Measurements from ENCODE around the gene ADGRV1.
A peak's percentile ranks its signal among the peaks of the same experiment; 100 is the strongest.

Gene ADGRV1

GRCh38 chr5:91033370-91033769, 474.8 kb downstream of the ADGRV1 start:
- no peaks in the 10 kb centered on the region for H3K36me3 ChIP-seq (ENCODE audit: control insufficient read depth in 2 of 2, insufficient read depth in 1 of 2, low read length in 2 of 2)
- H3K4me1 ChIP-seq (ENCODE audit: control insufficient read depth, insufficient read depth, low read length) = peaks cover 8% of the 10 kb centered on the region
- H3K4me3 ChIP-seq (ENCODE audit: low read depth, low read length) = no peak overlapping the region
- H3K27ac ChIP-seq (ENCODE audit: extremely low read depth, low read depth, low read length) = no peak overlapping the region
- TF ChIP-seq ZBTB17 (tag by site-specific recombination; IDR thresholded peaks at IDR 0.05) (no peak), ZNF18 (tag by site-specific recombination; IDR thresholded peaks at IDR 0.05) (no peak), GLI4 (tag by site-specific recombination; IDR thresholded peaks at IDR 0.05) (no peak), ZBTB10 (tag by site-specific recombination; IDR thresholded peaks at IDR 0.05) (no peak), PRDM2 (tag by site-specific recombination; IDR thresholded peaks at IDR 0.05; ENCODE audit: borderline replicate concordance) (no peak), ZSCAN4 (tag by site-specific recombination; IDR thresholded peaks at IDR 0.05) (no peak), ZNF777 (tag by site-specific recombination; IDR thresholded peaks at IDR 0.05; ENCODE audit: borderline replicate concordance) (no peak)
- POLR2A ChIA-PET = no interaction called here
- CTCF ChIA-PET = no interaction called here
- H3K9me3 ChIP-seq (ENCODE audit: control insufficient read depth, insufficient read depth, low read depth, low read length) = no peaks in the 10 kb centered on the region

- no peaks in the 10 kb centered on the region for H3K36me3 ChIP-seq (ENCODE audit: control insufficient read depth in 2 of 2, insufficient read depth in 1 of 2, low read length in 2 of 2)
- H3K4me3 ChIP-seq (ENCODE audit: low read depth, low read length) = no peak overlapping the region
- peak overlapping the region; percentile 54; the same call in 1 of the 2 replicates for H3K27ac ChIP-seq (ENCODE audit: extremely low read depth, low read depth, low read length)
- CTCF ChIA-PET = no interaction called here
- no peaks in the 10 kb centered on the region for H3K9me3 ChIP-seq (ENCODE audit: control insufficient read depth, insufficient read depth, low read depth, low read length)
- POLR2A ChIA-PET = no interaction called here
- peaks cover 10% of the 10 kb centered on the region for H3K4me1 ChIP-seq (ENCODE audit: control insufficient read depth, insufficient read depth, low read length)
- TF ChIP-seq OVOL3 (tag by site-specific recombination; IDR thresholded peaks at IDR 0.05) = 0 out of 2 replicates have a peak, but pooled peaks have one; percentile 46
- TF ChIP-seq ZNF624 (tag by site-specific recombination; IDR thresholded peaks at IDR 0.05) = no peak
- TF ChIP-seq ZNF221 (tag by site-specific recombination; IDR thresholded peaks at IDR 0.05; ENCODE audit: borderline replicate concordance) = 0 out of 2 replicates have a peak, but pooled peaks have one; percentile 41
- peak; percentile 70 for TF ChIP-seq OSR2 (tag by site-specific recombination; IDR thresholded peaks at IDR 0.05)
- 0 out of 2 replicates have a peak, but pooled peaks have one; percentile 63 for TF ChIP-seq ZNF561 (tag by site-specific recombination; IDR thresholded peaks at IDR 0.05; ENCODE audit: borderline replicate concordance)
- no peak for TF ChIP-seq ZNF112 (tag by site-specific recombination; IDR thresholded peaks at IDR 0.05)
- peak; percentile 89 for TF ChIP-seq MZF1 (tag by site-specific recombination; IDR thresholded peaks at IDR 0.05; ENCODE audit: borderline replicate concordance)
- 0 out of 2 replicates have a peak, but pooled peaks have one; percentile 25 for TF ChIP-seq ZBTB17 (tag by site-specific recombination; IDR thresholded peaks at IDR 0.05)
- peak; percentile 45; the same call in 1 of the 2 replicates for TF ChIP-seq FEZF1 (tag by site-specific recombination; IDR thresholded peaks at IDR 0.05)
- TF ChIP-seq ZNF843 (tag by site-specific recombination; IDR thresholded peaks at IDR 0.05) = peak; percentile 83
- no peak; the same call in 1 of the 2 replicates for TF ChIP-seq ZNF366 (tag by site-specific recombination; conservative IDR thresholded peaks at IDR 0.05)
- peak; percentile 16; the same call in 1 of the 2 replicates for TF ChIP-seq KLF8 (tag by site-specific recombination; IDR thresholded peaks at IDR 0.05)
- TF ChIP-seq ZEB2 (tag by site-specific recombination; IDR thresholded peaks at IDR 0.05) = 0 out of 2 replicates have a peak, but pooled peaks have one; percentile 32
- TF ChIP-seq ZNF621 (tag by site-specific recombination; IDR thresholded peaks at IDR 0.05) = no peak
- no peak for TF ChIP-seq ZNF18 (tag by site-specific recombination; IDR thresholded peaks at IDR 0.05)
- no peak for TF ChIP-seq ZNF571 (tag by site-specific recombination; IDR thresholded peaks at IDR 0.05)
These were observed 479.7 kb downstream of the ADGRV1 start for GRCh38 chr5:91038180-91038808.
